Activated T-cell treated with anti-CD3 and anti-CD28 coated beads, Interleukin-2, amount 50 U/mL, for 24 hours (primary cell): Measurements from ENCODE around the gene ACOX1.

Experiments used
- DNase-seq: peaks from one replicate; pipeline ENCODE4 v3.0.0-alpha.2; 2020
- H3K27ac Mint-ChIP-seq: 2 replicates; pipeline ENCODE4 v1.8.0; 2020; ENCODE audit warnings: mild to moderate bottlenecking, mixed read lengths
- H3K27me3 Mint-ChIP-seq: 2 replicates; pipeline ENCODE4 v1.8.0; 2020; ENCODE audit warnings: mixed read lengths
- H3K36me3 Mint-ChIP-seq: 2 replicates; pipeline ENCODE4 v1.8.0; 2020; ENCODE audit warnings: low read depth, mixed read lengths
- H3K4me1 Mint-ChIP-seq: 2 replicates; pipeline ENCODE4 v1.8.0; 2020; ENCODE audit warnings: low read depth, mixed read lengths
- H3K4me3 Mint-ChIP-seq: 2 replicates; pipeline ENCODE4 v1.8.0; 2020; ENCODE audit warnings: mild to moderate bottlenecking, moderate library complexity, mixed read lengths
- H3K9me3 Mint-ChIP-seq: 2 replicates; pipeline ENCODE4 v1.8.0; 2020; ENCODE audit warnings: mixed read lengths

The ACOX1 gene

DNA sequence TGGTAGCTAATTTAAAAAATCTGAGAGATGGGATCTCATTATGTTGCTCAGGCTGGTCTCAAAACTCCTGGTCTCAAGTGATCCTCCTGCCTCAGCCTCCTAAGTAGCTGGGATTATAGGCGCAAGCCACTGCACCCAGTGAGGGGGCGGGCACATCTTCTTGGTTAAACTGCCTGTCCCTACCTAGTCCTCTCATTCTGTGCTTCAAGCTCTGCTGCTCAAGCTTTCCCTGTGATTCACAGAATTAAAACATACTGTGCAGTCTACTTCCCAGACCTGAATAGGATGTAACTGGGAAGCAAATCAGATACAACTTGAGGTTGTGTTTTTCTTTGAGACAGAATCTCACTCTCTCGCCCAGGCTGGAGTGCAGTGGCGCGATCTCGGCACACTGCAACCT is 76.6 kb downstream of the ACOX1 start:
- Mint-ChIP-seq H3K27ac (peak overlapping the region; percentile 55), H3K27me3 (no peaks in the 10 kb centered on the region), H3K4me1 (peaks cover 21% of the 10 kb centered on the region), H3K9me3 (no peaks in the 10 kb centered on the region), H3K36me3 (peaks cover 62% of the 10 kb centered on the region), H3K4me3 (no peak overlapping the region)
- no peak for DNase-seq

DNA sequence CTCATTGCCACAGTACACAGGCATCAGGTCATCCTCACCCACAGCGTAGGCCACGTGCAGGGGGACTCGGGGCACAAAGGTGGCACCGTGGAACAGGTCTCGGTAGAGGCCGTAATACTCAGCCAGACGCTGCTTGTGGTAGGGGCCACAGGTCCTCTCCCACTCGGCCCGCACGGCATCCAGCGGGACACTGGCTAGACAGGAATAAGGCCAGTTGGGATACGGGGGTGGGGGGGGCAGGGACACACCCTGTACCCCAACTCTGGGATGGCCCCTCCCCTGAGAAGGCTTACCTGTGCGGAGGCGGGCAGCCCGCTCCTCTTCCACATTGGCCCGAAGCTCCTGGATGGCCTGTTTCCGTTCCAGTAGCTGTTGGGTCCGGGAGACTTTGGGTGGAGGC is 77.2 kb downstream of the ACOX1 start:
- Mint-ChIP-seq H3K27me3 (no peaks in the 10 kb centered on the region), H3K4me1 (peaks cover 25% of the 10 kb centered on the region), H3K27ac (peak overlapping the region; percentile 55), H3K36me3 (peaks cover 65% of the 10 kb centered on the region), H3K4me3 (no peak overlapping the region), H3K9me3 (no peaks in the 10 kb centered on the region)
- no peak for DNase-seq

GRCh38 chr17:75900691-75901533 is 78.1 kb downstream of the ACOX1 start:
- Mint-ChIP-seq H3K4me1 (peaks cover 19% of the 10 kb centered on the region), H3K36me3 (peaks cover 66% of the 10 kb centered on the region), H3K27me3 (no peaks in the 10 kb centered on the region), H3K9me3 (no peaks in the 10 kb centered on the region), H3K4me3 (no peak overlapping the region), H3K27ac (peak overlapping the region; percentile 55)
- DNase-seq = no peak

- Mint-ChIP-seq H3K27ac (peak overlapping the region; percentile 50), H3K4me3 (no peak overlapping the region), H3K36me3 (peaks cover 76% of the 10 kb centered on the region), H3K9me3 (no peaks in the 10 kb centered on the region), H3K27me3 (no peaks in the 10 kb centered on the region), H3K4me1 (peaks cover 22% of the 10 kb centered on the region)
- DNase-seq = no peak
Measured at GRCh38 chr17:75899767-75900468, 79.0 kb downstream of the ACOX1 start.

- Mint-ChIP-seq H3K36me3 (peaks cover 75% of the 10 kb centered on the region), H3K27me3 (no peaks in the 10 kb centered on the region), H3K4me1 (peaks cover 24% of the 10 kb centered on the region), H3K9me3 (no peaks in the 10 kb centered on the region), H3K4me3 (no peak overlapping the region), H3K27ac (no peak overlapping the region)
- DNase-seq = no peak
Measured at GRCh38 chr17:75899353-75899752, 79.6 kb downstream of the ACOX1 start.

GRCh38 chr17:75898791-75899190 is 80.2 kb downstream of the ACOX1 start:
- Mint-ChIP-seq H3K9me3 (no peaks in the 10 kb centered on the region), H3K36me3 (peaks cover 76% of the 10 kb centered on the region), H3K4me1 (peaks cover 30% of the 10 kb centered on the region), H3K27me3 (no peaks in the 10 kb centered on the region), H3K27ac (peak overlapping the region; percentile 22), H3K4me3 (no peak overlapping the region)
- no peak for DNase-seq

- no peak overlapping the region for H3K4me3 Mint-ChIP-seq
- H3K9me3 Mint-ChIP-seq = no peaks in the 10 kb centered on the region
- DNase-seq = no peak
- H3K27me3 Mint-ChIP-seq = no peaks in the 10 kb centered on the region
- peaks cover 74% of the 10 kb centered on the region for H3K36me3 Mint-ChIP-seq
- peaks cover 28% of the 10 kb centered on the region for H3K4me1 Mint-ChIP-seq
- H3K27ac Mint-ChIP-seq = no peak overlapping the region
Measured at GRCh38 chr17:75898065-75898464, 80.9 kb downstream of the ACOX1 start.

DNA sequence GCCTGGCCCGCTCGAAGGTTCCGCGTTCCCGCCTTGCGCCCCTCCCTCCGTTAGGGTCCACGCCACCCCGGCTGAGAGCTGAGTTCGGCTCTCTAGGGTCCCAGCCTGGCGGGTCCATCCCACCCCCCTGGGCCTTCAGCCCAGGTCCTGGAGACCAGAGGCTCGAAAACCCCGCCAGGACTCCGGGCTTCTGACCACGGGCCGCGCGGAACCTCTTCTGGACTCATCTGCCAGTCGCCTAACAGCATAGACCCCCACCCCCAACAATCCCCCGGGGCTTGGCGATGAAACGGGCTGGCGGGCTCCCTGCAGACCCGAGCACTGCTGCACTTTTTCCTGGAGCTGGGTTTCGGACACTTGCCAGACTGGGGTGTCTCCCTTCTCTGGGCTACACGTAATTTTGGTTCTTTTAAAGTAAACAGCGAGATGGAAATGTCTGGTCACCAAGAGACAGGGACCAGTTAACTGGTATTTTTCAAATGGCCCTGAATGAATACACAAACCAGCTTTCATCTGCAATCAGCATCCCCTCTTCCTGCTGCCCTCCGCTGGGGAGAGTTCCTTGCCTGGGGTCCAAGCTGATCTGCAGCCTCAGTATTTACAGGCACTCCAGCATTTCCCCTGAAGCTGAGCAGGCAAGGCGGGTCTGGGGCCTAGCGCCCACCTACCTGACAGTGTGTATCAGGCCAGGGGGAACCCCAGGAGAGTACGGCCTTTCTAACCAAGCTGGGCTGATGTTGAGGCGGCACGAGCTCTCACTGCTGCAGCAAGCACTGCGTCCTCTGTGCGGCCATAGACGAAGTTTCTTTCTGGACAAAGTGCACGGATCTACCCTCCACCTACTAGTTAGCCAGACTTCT is 81.6 kb downstream of the ACOX1 start:
- H3K27ac Mint-ChIP-seq = peak overlapping the region; percentile 83
- H3K27me3 Mint-ChIP-seq = no peaks in the 10 kb centered on the region
- H3K4me1 Mint-ChIP-seq = peaks cover 28% of the 10 kb centered on the region
- peaks cover 77% of the 10 kb centered on the region for H3K36me3 Mint-ChIP-seq
- H3K9me3 Mint-ChIP-seq = no peaks in the 10 kb centered on the region
- peak overlapping the region; percentile 64 for H3K4me3 Mint-ChIP-seq
- no peak for DNase-seq

DNA sequence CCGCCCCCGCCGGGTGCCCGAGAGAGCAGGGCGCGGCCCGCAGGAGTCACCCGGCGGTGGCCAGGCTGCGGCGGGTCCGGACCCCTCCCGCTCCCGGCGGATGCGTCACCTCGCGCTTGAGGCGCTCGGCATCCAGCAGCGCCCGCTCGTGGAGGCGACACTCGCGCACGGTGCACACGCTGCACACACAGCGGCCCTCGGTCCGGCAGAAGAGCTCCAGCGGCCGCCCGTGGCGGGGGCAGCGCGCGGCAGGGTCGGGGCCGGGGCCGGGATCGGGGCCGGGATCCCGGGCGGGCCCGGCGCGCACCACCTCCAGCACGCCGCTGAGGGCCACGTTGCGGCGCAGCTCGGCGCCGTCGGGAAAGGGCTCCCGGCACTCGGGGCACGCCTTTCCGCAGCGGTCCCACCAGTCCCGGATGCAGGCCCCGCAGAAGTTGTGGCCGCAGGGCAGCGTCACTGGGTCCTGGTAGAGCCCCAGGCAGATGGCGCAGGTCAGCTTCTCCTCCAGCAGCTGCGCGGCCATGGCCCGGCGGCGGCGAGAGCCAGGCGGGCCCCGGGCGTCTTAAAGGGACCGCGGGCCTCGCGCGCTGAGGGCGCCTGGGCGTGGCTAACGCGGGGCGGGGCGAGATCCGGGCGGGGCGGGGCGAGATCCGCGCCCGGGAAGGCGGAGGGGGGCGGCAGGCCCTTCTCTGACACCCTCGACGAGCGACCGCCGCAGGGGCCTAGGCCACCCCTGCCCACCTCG is 82.4 kb downstream of the ACOX1 start, which contains the start of gene TRIM65:
Gene TRIM65 (minus strand): TSS at position 537 of the 745 bp plus-strand sequence. CDS start 14 bp downstream, at position 523.
- H3K27ac Mint-ChIP-seq = peak within 1 kb of the TSS; percentile 92
- H3K36me3 Mint-ChIP-seq = peaks cover 75% of the 10 kb centered on the region

GRCh38 chr17:75895370-75896155 is 83.4 kb downstream of the ACOX1 start:
- peak overlapping the region; percentile 84 for H3K4me3 Mint-ChIP-seq
- H3K27me3 Mint-ChIP-seq = no peaks in the 10 kb centered on the region
- H3K9me3 Mint-ChIP-seq = no peaks in the 10 kb centered on the region
- peak; percentile 62 for DNase-seq
- H3K27ac Mint-ChIP-seq = peak overlapping the region; percentile 92
- peaks cover 74% of the 10 kb centered on the region for H3K36me3 Mint-ChIP-seq
- peaks cover 26% of the 10 kb centered on the region for H3K4me1 Mint-ChIP-seq

More for the DNA sequence above, 82.4 kb downstream of the ACOX1 start, which contains the start of gene TRIM65:
- peak within 1 kb of the TSS; percentile 84 for H3K4me3 Mint-ChIP-seq
- peaks cover 25% of the 10 kb centered on the region for H3K4me1 Mint-ChIP-seq
- DNase-seq = peak; percentile 93
- no peaks in the 10 kb centered on the region for H3K9me3 Mint-ChIP-seq
- no peaks in the 10 kb centered on the region for H3K27me3 Mint-ChIP-seq

- Mint-ChIP-seq H3K27ac (peak overlapping the region; percentile 79), H3K4me3 (peak overlapping the region; percentile 31), H3K27me3 (no peaks in the 10 kb centered on the region), H3K9me3 (no peaks in the 10 kb centered on the region), H3K36me3 (peaks cover 74% of the 10 kb centered on the region), H3K4me1 (peaks cover 36% of the 10 kb centered on the region)
- DNase-seq = no peak
Measured at GRCh38 chr17:75894049-75894733, 84.8 kb downstream of the ACOX1 start.

- DNase-seq = no peak
- Mint-ChIP-seq H3K27me3 (no peaks in the 10 kb centered on the region), H3K4me3 (no peak overlapping the region), H3K9me3 (no peaks in the 10 kb centered on the region), H3K4me1 (peaks cover 36% of the 10 kb centered on the region), H3K27ac (peak overlapping the region; percentile 79), H3K36me3 (peaks cover 70% of the 10 kb centered on the region)
Measured at GRCh38 chr17:75893305-75894048, 85.5 kb downstream of the ACOX1 start.
